Activated T-cell treated with anti-CD3 and anti-CD28 coated beads, Interleukin-2, amount 50 U/mL, for 1 hour (primary cell): Measurements from ENCODE around the gene GRIK4.
"Not testable (repeated sequence)": the region's sequence is repeated elsewhere in the genome, so short reads cannot be mapped to it uniquely, and the experiment has no call there.

Experiments used
- DNase-seq: peaks from one replicate; pipeline ENCODE4 v3.0.0-alpha.2; 2020

The GRIK4 gene

DNA sequence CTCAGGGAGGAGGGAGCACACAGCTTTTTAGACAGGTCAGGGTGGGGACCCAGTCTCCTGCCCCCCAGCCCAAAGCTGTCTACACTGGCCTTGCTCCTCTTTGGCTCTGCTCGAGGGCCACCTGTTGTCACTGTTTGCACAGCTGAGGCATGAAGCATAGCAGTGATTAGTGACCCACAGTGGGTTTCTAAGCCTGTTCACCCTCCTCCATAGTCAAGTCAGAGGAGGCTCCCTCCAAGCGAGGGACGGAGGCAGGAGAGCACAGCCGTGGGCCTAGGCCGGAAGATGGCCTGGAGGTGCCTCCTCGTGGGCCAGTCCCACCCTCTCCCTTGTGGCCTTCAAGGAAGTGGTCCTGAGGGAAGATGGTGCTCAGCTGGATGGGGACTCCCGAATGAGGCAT is 241.1 kb downstream of the GRIK4 start:
- DNase-seq, result no peak

DNA sequence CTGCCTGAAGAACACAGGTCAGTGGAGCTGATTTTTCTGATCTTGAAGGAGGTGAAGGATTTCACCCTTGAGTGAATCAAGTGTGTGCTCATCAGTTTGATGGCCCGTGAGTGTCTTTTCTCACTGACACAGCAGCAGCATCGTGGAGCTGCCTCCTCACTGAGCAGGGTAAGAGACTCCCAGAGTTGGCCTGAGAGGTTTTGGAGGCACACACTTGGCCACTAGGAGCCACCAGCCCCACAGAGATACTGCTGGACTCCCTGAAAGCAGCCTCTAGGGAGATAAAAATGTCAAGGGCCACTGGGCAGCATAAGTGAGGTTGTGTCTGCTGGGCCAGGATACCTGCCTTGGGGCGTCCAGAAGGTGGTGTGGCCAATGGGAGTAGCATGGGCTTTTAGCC is 245.4 kb downstream of the GRIK4 start:
- no peak for DNase-seq

DNA sequence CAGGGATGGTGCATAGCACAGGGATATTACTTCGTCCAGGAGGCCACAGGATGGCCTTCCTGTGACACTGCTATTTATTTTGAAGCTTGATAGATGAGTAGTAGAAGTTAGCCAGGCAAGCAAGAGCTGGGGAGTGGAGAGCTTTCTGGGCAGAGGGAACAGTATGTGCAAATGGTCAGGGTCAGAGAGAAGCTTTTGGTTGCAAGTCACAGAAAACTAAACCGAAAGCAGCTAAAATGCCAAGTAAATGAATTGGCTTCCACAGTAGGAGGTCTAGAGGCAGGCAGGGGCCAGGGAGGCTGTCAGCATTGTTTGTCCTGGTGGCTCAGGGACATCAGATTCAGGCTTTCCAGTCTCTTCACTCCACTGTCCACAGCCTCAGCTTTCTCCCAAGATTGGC is 247.5 kb downstream of the GRIK4 start:
- no peak for DNase-seq

DNA sequence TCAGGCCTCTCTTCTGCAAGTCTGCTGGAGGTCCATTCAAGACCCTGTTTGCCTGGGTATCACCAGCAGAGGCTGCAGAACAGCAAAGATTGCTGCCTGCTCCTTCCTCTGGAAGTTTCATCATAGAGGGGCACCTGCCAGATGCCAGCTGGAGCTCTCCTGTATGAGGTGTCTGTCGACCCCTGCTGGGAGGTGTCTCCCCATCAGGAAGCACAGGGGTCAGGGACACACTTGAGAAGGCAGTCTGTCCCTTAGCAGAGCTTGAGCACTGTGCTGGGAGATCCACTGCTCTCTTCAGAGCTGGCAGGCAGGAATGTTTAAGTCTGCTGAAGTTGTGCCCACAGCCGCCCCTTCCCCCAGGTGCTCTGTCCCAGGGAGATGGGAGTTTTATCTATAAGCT is 254.2 kb downstream of the GRIK4 start:
- DNase-seq, result not testable (repeated sequence)

DNA sequence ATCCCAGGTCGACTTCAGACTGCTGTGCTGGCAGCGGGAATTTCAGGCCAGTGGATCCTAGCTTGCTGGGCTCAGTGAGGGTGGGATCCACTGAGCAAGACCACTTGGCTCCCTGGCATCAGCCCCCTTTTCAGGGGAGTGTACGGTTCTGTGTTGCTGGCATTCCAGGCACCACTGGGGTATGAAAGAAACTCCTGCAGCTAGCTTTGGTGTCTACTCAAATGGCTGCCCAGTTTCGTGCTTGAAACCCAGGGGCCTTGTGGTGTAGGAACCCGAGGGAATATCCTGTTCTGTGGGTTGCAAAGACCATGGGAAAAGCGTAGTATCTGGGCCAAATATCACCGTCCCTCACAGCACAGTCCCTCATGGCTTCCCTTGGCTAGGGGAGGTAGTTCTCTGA is 254.8 kb downstream of the GRIK4 start:
- DNase-seq, result no peak

DNA sequence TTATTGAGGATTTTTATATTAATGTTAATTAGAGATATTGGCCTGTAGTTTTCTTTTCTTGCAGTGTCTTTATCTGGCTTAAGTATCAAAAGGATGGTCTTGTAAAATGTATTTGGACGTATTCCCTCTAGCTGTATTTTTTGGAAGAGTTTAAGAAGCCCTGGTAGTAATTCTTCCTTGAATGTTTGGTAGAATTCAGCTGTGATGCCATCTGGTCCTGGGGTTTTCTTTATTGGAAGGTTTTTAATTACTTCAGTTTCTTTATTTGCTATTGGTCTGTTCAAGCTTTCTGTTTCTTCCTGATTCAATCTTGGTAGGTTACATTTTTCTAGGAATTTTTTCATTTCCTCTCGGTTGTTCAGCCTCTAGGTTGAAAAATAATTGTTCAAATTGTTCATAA is 257.4 kb downstream of the GRIK4 start:
- DNase-seq, result no peak

DNA sequence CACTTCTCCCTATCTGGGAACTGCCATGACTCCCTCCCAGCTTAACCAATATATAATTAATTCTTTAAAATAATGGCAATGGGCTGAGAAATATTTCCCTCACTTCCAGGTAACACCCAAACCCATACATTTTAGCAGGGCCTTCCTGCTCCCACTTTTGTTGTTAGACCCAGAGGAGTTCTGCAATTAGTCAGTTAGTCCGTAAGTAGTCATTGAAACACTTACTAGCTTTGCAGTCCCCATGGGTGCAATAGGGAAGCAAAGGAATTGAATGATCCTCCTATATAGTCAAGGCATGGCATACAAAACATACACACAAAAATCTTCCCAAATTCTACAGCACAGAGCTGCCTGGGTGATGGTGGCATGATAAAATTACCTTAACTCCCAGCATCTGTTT is 258.4 kb downstream of the GRIK4 start:
- DNase-seq, result no peak

DNA sequence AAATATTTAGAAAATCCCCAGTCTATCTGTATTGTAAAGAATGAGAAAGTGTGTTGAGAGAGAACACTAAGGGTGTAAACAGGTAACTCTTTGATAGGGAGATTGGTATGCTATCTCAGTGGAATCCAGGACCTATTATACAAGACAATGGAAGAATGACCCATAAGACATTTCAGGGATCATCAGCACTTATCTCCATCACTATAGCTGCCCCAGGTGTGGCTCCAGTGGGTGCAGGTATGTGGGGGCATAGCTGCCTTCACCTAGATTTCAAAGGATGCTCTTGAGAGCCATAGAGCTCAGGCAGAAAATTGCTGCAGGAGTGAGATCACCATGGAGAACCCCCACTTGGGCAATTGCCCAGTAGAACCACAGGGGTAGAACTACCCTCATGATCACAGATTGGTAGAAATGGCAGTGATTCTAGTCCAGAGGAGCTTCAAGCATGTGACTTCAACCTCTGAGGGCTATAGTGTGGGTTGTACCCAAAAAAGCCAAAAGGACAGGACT is 260.1 kb downstream of the GRIK4 start:
- no peak for DNase-seq

DNA sequence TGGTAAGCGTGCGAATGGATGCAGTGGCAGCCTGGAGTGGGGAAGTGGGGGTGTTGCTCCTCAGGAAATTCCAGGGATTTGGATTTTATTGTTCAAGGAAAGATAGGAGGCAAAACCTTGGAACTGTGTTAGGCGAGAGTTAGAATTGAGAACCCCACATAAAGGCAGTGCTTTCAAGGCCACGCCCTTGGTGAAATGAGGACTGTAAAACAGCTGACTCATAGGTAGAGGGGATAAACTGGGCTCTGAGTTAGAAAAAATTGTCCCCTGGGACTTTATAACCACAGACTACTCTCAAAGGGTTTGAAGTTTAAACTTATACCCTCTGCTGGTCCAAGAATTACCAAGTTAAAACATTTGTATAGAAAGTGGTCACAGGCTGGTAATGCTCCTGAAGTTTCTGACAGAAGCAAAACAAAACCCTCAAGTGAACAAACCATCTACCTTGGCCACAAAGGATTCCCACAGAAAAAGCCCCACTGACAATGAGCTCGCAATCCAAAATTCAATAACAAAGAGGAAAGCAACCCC is 262.0 kb downstream of the GRIK4 start:
- DNase-seq, result no peak

DNA sequence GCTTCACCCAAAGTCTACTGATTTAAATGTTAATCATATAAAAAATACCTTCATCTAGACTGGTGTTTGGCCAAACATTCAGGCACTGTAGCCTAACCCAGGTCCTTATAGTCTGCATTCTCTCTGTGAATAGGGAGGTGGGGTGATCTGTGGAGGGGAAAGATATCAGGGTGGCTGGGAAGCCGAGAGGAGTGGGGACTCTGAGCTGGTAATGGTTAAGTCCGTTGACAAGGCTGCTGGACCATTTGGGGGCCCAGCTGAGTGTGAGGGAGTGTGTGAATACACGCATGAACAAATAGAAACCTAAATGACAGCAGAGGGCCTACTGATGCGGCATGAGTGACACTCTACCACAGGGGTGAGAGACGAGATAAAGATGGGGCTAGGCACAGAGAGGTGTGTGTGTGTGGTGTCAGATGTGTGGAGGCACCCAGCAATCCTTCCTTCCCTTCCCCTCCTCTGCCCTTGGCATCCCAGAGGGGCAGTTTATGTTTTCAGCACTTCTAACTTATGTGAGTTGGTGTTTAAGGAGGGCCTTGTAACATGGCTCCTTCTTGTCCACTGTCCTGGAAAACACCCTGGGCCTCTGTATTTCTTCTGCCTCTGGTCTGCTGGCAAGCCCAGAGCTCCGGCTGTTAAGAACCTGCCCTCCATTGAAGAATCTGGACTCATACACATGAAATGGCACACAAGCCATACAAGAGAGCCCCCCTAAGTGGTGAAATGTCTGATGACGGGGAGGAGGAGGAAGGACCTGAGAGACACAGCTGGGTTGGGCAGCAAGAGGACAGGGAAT is 263.2 kb downstream of the GRIK4 start:
- DNase-seq, result no peak

DNA sequence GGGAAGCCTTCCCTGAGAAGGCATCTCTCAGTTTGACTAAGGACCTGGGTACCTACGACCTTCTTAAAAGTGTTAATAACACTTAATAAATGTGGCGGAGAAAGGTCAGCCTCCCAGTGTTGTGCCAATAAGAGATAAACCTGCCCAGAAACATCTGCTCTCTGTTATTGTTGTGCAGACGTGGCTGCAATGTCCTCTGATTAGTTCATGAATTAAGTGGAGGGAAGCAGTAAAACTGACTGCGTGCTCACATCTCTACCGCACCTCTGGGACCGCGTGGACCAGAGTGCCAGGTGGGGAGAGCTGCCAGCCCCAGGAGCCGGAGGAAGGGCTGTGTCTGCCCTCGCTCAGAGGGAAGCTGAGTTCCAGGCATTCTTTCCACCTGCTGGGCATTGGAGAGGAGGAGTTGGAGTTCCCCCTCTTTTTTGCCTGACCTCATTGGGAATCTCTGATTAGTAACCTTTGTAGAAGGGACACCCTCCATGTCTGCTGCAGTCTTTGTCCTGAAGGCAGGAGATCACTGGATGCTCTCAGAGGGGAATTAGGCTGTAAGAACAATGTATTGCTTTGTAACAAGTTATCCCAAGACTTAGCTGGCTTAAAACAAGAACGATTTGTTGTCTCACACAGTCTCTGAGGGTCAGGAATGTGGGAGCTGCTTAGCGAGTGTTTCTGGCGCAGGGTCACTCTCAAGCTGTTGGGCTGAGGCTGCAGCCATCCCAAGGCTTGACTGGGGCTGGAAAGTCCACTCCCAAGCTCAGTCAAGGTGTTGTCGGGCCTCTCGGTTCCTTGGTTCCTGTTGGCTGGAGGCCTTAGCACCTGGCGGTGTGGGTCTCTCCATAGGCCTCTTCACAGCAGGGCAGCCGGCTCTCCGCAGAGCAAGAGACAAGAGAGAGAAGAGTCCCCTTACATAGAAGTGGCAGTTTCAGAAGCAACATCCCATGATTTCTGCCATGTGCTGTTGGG is 264.7 kb downstream of the GRIK4 start:
- DNase-seq, result no peak

DNA sequence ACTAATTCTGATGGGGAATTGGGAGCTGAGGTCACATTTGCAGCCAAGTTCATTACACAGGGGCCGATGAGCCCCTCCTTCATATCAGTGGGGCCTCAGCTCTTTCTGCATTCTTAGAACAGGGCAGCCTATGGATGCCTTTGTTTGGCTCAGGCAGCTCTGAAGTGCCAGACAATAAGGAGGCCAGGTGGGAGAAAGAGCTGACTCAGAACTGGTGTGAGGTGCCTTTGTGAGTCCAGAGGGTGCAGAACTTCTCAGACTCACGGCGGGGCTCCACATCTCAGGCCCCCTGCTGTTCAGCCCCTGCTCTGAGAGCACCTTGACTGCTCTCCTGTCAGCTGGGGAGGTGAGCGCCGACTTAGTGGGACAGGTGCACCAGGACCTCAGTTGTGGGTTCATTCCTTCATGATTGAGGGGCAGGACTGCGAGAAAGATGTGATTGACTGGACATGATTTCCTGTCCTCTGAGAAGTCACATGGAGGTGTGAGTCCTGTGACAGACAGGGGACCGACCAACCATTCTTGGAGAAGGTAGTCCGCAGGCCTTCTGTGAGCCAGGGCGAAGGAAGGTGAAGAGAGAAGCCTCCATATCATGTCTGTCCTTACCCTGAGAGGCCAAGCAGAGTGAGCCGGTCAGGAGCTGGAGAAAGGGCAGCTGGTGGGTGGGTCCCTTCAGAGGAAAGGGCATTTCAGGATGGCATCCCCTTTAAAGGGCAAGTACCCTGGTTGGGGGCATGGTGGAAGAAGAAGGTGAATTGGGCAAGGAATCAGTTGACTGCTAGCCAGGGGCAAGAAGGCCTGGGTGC is 267.3 kb downstream of the GRIK4 start:
- no peak for DNase-seq

DNA sequence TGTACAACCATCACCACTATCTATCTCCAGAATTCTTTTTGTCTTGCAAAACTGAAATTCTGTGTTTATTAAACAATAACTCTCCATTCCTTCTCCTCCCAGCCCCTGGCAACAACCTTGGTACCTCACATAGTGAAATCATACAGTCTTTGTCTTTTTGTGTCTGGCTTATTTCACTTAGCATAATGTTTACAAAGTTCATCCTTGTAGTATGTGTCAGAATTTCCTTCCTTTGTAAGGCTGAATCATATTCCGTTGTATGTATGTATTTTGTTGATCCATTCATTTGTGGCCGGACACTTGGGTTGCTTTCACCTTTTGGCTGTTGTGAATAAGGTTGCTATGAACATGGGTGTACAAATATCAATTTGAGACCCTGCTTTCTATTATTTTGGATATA is 268.7 kb downstream of the GRIK4 start:
- no peak for DNase-seq

DNA sequence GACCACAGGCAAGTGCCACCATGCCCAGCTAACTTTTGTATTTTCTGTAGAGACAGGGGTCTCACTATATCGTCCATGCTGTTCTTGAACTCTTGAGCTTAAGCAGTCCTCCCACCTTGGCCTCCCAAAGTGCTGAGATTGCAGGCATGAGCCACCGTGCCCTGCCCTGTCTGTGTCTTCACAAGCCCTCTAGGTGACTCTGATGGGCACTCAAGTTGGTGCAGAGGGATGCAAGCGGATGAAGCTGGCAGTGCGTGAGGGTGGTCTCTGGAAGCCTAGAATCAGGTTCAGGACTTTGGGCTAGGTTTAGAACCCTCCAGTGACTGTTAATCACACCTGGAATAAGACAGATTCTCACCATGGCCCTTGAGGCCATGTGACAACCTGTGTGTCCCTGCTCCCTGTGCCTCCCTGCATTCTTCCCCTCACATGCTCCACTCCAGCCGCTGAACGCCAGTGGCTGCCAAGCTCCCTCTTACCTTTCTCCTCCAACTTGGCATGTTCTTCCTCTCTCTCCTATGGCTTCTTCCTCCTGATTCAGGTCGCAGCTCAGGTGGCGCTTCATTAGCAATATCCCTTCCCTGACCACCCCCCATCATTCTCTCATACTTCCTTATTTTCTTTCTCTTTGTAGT is 270.1 kb downstream of the GRIK4 start:
- DNase-seq, result no peak

DNA sequence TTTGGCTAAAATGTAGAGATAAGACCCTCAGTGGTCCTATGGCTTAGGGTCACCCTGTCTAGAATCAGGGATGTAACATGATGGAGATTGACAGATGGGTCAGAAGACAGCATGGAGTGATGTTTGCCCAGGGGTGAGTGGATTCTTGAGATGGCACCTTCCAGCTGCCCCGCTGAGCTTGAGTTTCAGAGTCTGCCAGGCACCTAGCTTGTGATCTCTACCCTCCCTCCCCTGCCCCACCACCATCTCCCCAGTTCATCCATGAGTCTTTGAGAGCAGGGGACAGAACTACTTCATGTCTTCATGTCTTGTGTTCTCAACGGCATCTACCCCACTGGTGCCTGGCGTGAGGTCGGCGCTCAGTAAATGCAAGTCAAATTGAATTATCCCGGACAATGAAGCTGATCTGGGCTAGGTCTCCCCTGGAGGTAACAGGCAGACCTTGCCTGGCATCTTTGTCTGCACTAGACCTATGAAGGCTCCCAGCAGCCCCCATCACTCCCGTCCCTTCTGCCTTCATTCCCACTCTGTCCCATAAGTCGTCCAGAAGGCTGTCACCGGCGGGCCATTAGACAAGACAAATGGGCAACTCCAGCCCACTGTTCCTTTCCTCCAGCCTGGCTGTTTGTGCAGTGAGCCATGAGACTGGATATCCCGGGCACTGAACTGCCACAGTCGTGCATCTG is 273.2 kb downstream of the GRIK4 start:
- no peak for DNase-seq

DNA sequence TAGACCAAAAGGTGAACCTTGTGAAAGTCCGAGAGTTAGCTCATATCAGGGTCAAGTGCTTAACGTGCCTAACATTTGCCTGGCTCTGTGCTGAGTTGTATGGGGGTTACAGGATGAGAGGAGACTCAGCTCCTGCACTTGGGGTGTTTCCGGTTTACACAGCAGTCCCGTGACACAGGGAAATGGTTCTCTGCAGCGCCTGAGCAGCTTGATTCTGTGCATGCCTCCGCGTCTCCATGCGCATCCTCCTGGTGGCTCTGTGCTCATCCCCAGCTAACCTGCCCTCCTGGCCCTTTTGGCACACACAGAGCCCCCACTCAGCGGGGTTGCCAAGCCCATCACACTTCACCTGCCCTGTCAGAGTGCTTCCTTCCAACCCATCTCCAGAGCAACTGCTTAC is 274.0 kb downstream of the GRIK4 start:
- no peak for DNase-seq

DNA sequence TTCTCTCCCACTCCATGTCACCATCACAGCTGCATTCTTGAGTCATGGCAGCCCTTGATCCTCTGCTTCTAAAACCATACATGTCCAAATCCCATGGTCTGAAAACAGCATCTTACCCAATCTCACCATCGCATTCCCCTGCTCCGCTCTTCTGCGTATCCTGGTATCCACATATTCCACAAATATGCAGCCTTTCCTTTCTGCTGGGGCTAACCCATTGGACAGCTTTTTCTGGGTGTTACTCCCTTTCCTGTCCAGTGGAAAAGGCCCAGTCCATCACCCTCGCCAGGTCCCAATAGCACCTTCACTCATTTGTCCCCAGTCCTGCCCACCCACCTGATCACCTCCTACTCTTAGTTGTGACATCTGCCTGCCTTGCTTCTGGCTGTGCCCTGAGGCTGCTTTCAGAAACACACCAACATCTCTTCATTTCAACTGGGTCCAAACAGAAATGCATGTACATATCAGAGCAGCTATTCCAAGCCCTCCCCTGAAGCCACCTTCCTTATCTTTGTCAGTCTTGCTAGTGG is 274.7 kb downstream of the GRIK4 start:
- no peak for DNase-seq

DNA sequence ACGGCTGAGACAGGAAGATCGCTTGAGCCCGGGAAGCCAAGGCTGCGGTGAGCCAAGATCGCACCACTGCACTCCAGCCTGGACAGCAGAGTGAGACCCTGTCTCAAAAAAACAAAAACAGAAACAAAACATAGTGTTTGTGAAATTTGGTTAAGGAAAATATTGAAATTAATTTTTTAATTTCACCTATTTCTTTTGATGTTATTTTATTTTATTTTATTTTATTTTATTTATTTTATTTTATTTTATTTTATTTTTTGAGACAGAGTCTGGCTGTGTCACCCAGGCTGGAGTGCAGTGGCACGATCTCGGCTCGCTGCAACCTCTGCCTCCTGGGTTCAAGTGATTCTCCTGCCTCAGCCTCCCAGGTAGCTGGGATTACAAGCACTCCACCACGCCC is 275.7 kb downstream of the GRIK4 start:
- DNase-seq, result not testable (repeated sequence)

DNA sequence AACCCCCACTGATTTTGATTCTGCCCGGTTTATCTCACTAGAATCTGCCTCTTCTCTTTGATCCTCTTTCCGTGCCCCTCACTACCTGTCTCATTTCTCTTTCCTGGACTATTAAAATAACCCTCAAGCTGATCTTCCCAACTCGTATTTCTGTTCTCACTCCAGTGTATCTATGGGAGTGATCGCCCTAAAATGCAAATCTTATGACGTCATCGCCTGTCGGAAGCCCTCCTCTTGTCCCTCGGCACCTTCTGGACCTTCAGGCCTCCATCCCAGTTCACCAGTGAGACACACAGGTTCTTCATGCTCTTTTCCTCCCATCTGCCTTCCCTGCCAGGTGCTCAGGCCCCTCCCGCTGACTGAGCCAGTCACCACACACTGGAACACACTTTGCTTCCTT is 277.8 kb downstream of the GRIK4 start:
- DNase-seq, result no peak

DNA sequence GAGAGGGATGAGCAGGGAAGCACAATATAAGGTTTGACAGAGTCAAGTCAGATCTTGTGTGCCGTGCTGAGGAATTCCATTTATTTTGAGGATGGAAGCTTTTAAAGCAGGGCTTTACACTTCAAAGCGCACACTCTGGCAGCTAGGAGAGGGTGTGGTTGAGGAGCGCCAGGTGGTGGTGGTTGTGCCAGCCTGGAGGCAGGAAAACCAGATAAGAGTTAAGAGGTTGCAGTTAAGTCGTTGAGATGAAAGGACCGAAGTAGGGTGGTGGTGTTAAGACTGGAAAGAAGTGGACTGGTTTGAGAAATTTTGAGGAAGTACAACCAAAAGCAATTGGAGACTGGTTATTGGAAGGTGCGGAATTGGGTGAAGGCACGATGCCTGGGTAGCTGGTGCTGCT is 280.8 kb downstream of the GRIK4 start:
- no peak for DNase-seq

DNA sequence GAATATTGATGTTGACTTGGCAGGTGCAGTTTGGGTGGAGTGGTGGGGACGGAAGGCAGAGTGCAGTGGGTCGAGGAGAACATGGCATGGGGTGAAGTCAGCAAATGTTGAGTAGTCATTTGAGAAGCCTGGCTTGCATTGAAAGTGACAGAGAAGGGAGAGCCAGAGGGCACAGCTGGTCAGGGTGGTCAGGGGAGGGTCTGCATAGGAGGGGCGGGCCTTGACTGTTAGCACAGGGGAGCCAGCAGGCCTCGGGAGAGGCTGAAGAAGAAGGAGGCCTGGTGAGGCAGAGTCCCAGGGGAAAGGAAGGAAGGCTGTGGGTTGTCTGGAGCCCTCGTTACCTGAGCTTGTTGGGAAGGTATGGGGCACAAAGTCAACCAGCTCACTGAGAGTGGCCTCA is 281.6 kb downstream of the GRIK4 start:
- DNase-seq, result no peak
